GM19328 (cell line): Measurements from ENCODE around the gene CACNB1.

Experiments
- ATAC-seq: cut with Tn5 transposase; IDR thresholded peaks from one replicate; pipeline ENCODE4 v1.9.1; 2021; ENCODE audit warnings: mild to moderate bottlenecking, moderate library complexity; ENCODE audit not compliant: unreplicated experiment

Gene CACNB1

DNA sequence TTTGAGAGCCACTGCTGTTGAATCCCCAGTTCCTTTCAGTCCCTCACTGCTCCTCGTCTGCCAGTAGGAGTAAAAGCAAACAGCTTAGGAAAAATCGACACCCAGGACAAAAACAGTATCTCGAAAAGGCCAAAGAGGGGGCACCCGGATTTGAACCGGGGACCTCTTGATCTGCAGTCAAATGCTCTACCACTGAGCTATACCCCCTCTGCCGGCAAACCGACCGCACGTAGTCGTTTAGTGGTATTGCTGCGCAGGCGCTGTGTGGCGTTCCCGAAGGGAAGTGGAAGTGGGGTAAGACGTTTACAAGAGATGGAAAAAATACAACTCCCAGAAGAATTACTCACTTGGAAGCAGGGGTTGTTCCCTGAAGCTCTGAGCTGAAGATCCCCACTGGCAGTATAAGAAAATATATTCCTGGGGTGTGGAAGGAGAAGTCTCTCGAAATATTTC, 43.8 kb downstream of the CACNB1 start:
- ATAC-seq, result no peak

DNA sequence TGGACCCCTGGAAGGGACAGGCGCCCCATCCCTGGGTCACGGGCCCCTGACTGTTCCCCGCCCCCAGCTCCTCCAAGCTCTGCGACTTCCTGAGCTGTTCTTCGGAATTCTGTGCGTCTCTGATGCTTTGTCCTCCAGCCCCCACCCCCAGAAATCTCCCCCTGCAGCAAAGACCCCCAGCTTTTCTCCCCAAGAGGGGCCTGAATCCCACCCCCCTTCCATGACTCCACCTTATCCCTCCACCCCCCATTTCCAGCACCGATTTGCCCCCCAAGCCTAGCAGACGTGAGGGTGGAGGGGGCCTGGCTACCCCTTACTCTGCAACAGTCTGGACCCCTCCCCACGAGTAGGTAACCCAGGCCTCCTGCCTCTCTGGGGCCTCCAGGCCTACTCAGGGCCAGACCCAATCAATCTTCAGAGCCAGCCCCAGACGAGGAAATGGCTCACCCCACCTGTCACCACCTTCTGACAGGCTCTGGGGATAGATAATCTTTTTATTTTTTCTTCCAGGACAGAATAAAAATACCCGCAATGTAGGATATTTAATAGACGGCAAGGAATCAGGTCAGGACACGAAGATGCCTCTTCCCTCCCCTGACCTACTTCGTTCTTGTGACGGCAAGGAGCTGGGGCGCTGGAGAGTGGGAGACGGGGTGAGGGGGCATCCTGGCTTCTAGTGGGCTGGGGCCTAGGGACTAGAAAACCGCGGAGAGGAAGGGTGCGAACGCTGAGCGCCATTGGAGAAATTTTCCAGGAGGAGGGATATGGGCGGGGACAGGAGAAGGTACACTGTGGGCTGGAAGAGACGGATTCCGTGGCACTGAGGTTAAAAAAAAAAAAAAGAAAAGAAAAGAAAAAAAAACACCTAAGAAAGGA, 45.3 kb downstream of the CACNB1 start:
- ATAC-seq, result no peak

DNA sequence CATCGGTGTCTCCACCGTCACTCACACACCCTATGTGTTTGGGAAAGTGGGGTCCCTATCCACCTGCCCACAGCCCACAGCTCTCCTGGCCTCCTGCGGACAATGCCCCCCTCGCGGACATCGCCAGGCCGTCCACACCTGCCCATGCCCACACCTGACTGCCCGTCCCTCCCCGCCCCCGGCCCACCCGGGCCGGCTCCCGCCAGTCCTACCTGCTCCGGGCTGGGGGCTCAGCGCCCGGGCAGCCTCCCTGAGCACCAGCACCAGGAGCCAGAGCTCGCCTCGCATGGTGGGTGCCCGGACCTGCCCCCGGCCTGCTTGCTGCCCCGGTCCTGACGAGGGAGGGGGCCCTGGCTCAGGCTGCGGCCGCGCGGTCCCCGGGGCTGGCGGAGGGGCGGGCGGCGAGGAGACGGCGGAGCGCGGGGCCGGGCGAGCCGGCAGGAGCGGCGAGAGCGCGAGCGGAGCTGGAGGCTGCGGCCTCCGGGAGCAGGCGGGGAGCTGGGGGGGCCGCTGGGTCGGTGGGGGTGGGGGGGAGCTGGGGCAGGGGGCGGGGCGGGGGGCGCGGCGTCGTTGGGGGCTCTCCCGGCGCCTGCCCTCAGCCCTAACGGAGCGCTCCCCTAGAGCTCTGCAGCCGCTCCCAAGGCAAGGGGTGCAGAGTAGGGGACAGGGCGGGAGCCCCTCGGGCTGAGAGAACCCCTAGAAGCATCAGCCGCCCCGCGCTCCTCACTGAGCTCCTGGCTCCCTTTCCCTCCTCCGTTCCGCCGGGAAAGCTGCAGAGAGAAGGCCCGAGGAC, 46.1 kb downstream of the CACNB1 start, which contains the start of gene PLXDC1:
Gene PLXDC1, minus strand, starts transcription at position 488 of the 793 bp plus-strand sequence. Its CDS starts 200 bp downstream, at position 288.
- ATAC-seq, result no peak

DNA sequence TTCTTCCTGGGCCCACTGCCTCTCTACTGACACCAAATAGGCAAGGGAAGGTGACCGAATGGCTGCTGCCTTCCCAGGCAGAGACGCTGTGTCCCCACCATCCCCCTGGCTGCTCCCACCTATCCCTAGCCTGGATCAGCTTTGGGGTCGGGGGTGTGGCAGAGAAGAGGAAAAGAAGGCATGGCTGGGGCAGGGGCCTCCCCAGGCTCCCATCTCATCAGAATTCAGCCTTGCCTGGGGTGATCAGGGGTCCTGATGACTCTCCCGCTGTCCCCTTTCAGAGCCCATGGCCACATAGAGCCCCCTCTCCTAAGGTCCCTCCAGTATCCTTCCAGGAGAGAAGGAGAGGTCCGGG, 46.7 kb downstream of the CACNB1 start:
- no peak for ATAC-seq

DNA sequence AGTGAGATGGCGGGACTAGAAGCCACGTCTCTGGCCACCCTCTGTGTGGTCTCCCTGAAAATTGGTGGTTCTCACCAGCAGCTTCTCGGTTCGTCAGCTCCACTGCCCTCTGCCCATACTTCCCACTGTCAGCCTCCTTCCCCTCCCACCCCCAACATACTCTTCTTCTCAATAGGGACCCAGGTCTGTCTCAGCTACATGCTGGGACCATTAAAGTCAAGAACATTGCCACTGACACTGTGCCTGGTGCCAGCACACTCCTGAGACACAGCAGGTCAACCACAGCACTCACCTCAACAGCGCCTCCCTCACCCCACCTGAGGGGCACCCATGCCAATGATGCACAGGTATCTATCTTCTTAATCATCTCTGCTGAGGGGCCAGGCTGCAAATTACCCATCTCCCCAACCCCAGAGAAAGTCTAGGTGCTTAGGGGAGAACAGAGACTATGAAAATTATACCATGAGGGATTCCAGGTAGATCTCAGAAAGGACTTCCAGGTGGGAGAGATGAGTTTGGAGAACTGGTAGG, 47.3 kb downstream of the CACNB1 start:
- ATAC-seq, result no peak

DNA sequence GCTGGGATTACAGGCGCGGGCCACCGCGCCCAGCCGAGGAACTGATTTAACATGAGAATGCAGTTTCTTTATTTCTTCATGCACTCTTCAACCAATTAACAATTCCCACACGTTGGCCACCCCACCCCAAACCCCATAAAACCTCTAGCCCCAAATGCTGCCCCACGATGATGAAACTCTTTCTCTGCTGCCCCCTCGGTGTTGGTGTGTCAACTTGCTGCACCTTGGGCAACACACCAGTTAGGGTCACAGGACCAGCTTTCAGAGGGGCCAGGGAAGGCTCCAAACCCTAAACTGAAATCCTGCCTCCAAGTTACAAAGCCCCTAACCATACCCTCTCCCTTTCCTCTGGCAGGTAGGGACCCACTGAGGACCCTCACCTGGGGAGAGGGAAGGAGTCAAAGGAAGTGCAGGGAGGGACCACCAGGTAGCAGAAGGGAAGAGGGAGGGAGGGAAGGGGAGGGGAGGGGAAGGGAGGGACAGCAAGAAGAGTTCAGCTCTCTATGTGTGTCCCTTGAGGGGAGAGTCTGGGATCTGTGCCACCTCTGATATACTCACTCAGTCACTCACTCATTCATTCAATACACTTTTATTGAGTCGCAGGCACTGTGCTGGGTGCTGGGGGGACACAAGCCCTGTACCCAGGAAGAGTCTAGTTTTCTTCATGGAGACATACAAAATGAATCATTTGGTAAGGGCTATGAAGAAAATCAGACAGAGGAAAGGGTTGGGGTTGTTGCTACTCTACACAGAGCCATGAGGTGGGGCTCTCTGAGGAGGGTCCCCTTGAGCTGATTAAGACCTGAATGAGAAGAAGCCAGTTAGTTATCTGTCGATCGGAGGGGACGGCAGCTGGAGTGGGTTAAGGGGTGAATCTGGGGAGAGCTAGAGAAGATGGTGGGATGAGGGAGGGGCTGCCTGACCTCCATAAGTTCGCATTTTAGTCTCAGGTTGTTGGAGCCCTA, 50.0 kb downstream of the CACNB1 start:
- no peak for ATAC-seq

DNA sequence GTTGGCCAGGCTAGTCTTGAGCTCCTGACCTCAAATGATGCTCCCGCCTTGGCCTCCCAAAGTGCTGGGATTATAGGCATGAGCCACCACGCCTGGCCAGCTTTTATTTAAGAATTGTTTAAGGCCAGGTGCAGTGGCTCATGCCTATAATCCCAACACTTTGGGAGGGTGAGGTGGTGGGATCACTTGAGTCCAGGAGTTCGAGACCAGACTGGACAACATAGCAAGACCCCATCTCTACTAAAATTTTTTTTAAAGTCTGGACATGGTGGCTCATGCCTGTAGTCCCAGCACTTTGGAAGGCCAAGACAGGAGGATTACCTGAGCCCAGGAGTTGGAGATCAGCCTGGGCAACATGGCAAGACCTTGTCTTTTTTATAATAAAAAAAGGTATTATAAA, 51.2 kb downstream of the CACNB1 start:
- ATAC-seq, result no peak

DNA sequence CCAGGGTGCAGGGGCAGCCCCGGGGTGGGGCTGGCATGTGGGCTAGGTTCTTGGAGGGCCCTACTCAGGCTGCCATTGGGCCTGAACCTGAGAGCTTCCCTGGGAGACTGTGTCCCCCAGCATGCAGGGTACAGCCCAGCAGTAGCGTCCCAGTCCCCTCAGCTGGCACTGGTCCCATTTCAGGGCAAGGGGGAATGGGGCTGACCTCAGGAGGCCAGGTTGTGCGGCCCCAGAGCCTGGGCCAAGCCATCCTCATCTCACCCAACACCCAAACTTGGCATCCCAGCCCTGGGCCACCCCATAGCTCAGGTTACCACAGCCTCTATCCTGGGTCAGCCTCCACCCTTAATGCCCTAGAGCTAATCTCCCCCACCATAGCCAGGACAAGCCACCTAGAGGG, 52.3 kb downstream of the CACNB1 start:
- ATAC-seq, result no peak

DNA sequence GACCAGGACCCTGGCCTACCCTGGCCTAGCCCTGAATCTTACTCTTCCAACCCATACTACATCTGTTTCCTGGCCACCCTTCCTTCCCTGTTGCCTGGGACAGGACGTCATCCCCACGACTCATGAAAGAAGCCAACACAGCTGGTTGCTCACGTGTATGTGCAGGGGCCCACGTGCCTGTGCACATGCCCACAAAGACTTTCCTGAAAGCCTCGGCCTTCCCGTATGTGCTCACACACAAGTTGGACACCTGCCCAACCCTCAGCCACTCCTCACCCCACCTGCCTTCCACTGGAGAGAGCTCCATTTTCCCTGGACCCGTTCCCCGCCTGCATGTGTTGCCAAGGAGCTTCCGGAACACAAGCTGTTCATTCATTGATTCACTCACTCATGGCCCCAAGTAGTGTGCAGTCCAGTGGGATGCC, 53.0 kb downstream of the CACNB1 start:
- ATAC-seq, result no peak

DNA sequence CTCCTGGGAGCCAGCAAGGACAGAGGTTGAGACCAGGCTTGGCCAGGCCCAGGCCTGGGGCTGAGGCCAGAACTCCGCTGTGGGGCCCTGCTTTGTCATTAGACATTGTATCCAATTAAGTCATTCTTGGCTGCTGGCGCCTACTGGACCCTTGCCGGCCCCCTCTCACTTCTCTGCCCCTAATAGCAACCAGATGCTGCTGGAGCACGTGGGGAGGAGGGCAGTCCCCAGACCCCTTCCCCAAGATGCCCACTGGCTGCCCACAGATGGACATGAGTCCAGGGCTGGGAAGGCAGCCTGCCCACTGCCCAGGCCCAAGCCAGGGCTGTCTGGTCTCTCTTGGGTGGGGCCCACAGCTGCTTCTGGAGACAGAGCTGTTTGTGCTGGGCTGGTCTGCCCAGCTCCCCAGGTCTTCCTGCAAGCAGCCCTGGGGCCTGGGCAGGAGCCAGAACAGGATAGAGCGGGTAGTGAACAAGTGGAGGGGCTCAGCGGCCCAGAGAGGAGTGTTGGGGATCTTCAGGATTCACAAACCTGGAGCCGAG, 53.8 kb downstream of the CACNB1 start:
- no peak for ATAC-seq

DNA sequence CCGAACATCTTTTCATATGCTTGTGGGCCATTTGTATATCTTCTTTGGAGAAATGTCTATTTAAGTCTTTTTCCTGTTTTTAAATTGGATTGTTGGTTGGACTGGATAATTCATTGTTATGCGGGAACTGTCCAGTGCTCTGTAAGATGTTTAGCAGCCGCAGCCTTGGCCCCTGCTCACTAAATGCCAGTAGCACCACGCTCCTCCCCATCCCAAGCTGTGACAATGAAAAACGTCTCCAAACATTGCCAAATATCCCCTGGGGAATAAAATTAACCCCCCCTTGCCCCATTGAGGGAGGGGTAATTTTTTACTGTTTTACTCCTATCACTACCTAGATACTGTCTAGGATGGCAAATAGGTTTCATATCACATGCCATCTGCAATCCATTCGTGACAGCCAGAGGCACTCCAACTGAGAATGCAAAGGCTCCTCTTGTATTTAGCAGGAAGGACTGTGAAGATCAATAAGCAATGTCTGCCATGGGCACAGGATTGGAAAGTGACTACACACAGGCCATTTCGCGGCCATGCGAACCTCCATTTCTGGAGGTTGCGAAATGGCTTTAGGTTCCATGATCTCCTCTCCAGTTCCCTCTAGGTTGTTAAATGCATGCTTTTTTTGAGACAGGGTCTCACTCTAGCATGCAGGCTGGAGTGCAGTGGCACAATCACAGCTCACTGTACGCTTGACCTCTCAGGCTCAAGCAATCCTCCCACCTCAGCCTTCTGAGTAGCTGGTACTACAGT, 55.4 kb downstream of the CACNB1 start:
- ATAC-seq, result no peak

DNA sequence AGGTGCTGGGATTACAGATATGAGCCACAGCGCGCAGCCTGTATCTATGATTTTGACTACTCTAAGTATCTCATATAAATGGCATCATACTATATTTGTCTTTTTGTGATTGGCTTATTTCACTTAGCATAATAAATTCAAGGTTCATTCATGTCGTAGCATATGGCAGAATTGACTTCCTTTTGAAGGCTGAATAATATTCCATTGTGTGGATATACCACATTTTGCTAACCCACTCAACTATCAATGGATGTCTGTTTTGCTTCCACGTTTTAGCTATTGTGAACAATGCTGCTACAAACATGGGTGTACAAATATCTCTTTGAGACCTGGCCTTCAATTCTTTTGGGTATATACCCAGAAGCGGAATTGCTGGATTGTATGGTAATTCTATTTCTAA, 56.2 kb downstream of the CACNB1 start:
- no peak for ATAC-seq

DNA sequence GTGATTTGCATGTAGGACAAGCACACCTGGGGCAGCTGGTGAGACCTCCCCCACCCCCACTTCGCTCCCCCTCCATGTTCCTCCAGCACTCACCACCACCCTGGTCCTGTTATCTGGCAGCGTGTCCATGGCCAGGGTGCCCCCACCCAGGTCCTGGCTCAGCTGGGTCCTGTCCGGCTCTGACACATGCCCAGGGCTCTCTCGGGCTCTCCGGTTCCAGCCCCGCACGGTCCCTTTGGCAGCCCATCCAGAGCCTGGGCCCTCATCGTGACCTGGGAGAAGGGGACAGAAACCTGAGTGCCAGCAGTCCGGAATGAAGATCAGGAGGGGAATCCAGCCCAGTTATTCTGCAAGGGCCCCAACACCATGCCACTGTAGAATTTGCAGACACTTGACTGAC, 57.9 kb downstream of the CACNB1 start:
- no peak for ATAC-seq

DNA sequence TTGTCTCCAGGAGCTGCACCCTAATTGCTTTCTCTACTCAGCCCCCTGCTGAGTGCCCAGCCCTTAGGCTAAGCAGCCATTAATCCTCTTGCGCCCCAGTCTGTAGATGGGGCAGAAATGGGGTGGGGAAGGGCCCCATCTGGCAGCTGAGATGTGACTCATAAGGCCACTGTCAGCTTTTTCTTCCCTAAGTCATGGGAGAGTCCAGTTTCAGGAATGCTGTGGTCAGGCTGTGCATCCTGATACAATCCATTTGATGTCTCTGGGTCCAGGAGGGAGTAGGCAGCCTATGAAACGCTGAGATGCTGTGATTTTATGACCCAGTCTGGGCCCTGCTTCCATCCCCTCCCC, 58.3 kb downstream of the CACNB1 start:
- no peak for ATAC-seq

DNA sequence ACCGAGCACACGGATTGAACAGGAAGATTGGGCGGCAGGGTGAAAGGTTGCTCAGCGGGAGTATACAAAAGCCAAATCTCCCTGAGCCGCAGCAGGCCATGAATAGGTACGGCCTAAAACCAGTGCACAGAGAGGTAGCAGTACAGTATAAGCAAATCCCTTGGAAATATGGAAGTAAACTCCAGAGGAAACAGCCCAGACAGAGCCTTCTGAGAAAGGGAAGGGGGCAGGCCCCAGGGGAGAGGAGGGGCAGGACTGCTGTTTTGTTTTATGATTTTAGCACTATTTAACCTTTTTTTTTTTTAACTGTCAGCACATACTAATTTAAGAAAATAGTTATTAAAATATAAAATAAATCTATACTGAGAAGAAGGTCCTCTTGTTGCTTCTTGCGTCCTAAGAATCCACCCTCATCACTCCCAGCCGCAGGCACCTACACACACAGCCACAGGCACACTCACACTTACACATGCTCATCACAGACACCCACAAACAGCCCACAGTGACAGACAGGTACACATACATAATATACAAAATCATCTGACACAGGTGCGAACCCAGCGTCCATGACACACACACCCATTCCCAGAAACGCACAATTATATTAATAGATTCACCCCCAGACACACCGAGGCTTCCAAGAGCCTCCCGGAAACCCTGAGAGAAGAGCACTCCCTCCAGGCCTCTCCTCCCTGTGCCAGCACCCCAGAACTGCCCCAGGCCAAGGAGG, 58.9 kb downstream of the CACNB1 start:
- no peak for ATAC-seq

DNA sequence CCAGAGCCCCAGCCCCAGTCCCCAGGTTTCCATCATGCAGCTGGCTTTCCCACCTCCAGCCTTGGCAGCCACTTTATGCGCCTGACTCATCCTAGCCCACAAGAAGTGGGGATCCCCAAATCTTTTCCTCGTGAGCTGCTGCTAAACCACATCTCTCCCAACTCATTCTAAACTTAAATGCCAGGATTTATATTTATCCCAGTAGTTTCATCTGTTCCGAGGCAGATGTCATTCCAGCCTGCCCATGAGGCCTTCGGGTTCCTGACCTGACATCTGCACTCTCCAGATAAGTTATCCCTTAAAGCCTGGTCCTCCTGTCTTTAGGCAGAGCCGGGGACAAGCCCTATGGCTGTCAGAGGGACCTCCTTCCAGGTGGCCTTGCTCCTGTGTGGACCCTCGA, 62.6 kb downstream of the CACNB1 start:
- ATAC-seq, result no peak

DNA sequence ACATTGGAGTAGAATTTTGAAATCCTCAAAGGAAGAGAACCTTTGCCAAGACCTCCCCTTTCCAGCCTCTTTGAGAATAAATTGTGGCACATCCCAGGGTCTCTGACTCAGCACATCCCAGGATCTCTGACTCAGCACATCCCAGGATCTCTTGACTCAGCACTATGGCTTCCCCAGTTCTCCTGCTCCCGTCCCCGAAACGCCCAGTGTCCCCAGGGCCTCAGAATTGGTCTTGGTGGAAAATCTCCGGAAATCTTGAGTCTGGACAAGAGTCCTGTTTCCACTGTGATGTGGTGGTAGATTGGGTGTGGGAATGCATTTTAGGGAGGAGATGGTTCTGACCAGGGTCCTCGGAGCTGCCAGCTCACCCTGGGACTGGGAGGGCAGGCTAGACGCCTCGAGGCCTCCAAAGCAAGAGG, 65.3 kb downstream of the CACNB1 start:
- ATAC-seq, result no peak

DNA sequence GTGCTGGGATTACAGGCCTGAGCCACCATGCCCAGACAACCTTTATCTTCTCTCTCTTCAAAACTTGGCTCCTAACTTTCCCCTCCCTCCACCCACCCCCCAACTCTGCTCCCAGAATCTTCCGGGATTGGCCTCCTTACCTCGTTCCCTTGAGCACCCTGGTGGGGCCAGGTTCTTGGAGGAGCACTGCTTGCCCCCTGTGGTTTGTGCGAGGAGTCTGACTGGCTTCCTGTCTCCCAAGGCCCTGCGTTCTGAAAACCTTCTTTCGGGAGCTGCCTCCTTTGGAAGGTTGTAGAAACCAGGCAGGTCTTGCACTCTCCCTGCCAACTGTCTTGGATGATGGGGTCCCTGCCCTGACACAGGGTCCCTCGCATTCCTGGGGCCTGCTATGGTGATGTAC, 65.9 kb downstream of the CACNB1 start:
- no peak for ATAC-seq

DNA sequence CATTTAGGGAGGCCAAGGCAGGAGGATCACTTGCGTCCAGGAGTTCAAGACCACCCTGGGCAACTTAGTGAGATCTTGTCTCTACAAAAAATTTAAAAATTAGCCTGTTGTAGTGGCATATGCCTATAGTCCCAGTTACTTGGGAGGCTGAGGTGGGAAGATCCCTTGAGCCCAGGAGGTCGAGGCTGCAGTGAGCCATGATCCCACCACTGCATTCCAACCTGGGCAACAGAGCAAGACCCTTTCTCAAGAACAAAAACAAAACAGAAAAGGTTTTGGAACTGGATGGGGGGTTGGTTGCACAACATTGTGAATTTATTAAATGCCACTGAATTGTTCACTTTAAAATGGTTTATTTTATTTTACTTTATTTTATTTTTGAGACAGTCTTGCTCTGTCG, 67.3 kb downstream of the CACNB1 start:
- no peak for ATAC-seq
